GM12801 (cell line): ENCODE measurements around the gene GRIA4.

Experiments
- CTCF ChIP-seq: IDR thresholded peaks from one replicate; pipeline ENCODE4 v1.5.1; 2011; ENCODE audit warnings: control low read depth; ENCODE audit not compliant: insufficient read length; ENCODE audit errors: extremely low read depth

GRIA4 gene

DNA sequence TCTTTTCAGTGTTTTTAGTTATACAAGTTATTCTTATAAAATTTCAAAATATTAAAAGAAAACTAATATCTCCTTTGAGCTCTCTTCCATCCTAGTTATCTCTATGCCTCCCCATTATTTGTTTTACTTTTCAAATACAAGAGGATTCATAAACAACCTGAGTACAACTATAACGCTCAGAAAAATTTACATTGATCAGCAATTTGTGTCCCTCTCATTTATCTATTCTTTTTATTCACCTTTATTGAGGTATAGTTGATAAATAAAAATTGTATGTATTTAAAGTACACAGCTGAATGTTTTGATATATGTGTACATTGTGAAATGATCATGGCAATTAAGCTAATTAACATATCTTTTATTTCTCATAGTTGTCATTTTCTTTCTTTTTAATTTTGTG lies 57.6 kb downstream of the GRIA4 start:
- TF ChIP-seq CTCF, result no peak

- no peak for TF ChIP-seq CTCF
Observed at GRCh38 chr11:105670811-105671210, 60.9 kb downstream of the GRIA4 start.

DNA sequence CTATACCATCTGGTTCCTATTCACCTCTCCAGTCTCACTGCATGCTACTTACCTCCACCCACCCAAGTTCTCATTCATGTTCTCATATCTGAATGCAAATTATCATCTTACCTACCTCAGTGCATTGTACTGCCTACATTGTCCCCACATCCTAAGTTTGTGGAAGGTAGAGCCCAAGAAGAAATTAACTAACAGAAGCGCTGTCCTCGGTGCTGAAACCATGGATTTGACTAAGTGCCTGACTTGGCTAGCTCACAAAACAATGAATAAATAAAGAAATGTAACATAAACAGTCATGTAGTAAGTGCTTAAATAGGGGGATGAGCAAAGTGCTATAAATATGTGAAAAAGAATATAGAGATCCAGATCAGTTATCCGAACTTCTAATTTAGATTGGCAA lies 63.2 kb downstream of the GRIA4 start:
- TF ChIP-seq CTCF, result no peak

GRCh38 chr11:105689631-105690030 lies 79.8 kb downstream of the GRIA4 start:
- TF ChIP-seq CTCF, result no peak

DNA sequence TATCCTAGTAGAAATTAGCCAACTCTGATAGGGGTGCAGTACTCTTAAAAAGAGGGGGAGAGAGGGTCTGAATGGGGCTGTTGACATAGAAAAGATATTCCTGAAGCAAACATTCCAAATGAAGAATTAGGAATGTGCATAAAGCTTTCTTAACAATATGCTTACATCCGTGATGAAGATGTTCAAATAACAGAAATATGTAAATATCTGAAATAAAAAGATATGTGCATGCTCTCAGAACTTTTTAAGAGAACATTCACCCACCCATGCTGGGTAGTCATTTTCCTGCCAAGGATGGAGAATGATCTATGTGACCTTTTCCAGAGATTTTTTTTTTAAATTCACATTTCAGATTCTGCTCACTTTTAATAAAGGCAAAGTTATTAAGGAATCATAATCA lies 80.6 kb downstream of the GRIA4 start:
- no peak for TF ChIP-seq CTCF

- no peak for TF ChIP-seq CTCF
Observed at GRCh38 chr11:105693075-105693759, 83.3 kb downstream of the GRIA4 start.

GRCh38 chr11:105696000-105696399 lies 86.1 kb downstream of the GRIA4 start:
- TF ChIP-seq CTCF, result no peak
